HG02588 (cell line): ENCODE measurements around the gene SMYD5.
A peak's percentile ranks its signal among the peaks of the same experiment; 100 is the strongest.

Experiments
- ATAC-seq: cut with Tn5 transposase; IDR thresholded peaks from one replicate; pipeline ENCODE4 v1.9.1; 2021; ENCODE audit warnings: mild to moderate bottlenecking, moderate library complexity; ENCODE audit not compliant: unreplicated experiment

Gene SMYD5

DNA sequence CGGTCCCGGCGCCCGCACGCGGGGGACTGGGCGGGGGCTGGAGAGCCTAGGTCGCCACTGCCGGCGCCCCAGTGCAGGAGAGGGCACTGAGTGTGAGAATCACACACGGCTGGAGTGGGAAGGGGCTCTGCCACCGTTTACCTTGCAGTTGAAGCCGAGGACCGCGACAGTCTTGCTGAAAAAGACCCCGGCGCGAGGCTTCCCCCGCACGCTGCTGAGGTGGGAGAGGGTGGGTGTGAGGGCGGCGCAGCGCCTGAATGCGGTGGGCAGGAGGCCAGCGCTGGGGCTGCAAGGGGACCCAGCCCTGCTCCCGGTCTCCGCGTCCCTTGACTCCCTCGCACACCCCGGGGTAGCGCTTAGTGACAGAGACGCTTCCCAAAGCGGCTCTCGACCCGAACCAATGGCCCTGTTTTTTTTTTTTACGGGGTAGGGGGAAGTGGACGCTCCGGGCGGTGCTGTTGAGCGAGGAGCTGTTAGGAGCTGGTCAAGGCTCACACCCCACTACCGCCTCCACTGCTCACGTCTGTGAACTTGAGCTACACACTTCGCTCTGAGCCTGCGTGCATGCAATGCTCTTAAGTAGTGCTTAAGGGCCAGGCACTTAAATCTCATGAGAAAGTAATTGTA, 10.9 kb upstream of the SMYD5 start:
- no peak for ATAC-seq

DNA sequence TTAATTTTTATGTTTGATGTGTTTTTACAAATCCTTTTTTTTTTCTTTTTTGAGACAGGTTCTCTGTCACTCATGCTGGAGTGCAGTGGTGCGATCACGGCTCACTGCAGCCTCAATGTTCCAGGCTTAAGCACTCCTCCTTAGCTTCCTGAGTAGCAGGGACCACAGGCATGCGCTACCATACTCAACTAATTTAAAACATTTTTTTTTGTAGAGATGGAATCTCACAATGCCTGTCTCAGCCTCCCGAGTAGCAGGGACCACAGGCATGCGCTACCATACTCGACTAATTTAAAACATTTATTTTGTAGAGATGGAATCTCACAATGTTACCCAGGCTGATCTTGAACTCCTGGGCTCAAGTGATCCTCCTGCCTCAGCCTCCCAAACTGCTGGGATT, 8.4 kb upstream of the SMYD5 start:
- ATAC-seq, result no peak

DNA sequence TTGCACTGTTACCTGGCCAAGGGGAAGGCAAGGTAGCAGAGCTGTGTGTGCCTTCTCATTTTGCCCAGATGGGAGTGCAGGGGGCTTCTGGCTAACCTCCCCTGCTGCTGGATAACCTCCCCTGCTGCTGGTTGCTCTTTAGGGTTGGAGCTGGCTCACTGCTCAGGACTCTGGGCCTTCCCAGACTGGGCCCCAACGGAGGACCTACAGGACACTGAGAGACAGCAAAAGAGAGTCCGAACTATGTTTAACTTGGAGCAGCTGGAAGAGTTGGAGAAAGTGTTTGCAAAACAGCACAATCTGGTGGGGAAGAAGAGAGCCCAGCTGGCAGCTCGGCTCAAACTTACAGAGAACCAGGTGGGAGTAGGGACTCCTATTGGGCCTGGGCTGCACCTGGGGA, 5.8 kb upstream of the SMYD5 start:
- ATAC-seq, result no peak

DNA sequence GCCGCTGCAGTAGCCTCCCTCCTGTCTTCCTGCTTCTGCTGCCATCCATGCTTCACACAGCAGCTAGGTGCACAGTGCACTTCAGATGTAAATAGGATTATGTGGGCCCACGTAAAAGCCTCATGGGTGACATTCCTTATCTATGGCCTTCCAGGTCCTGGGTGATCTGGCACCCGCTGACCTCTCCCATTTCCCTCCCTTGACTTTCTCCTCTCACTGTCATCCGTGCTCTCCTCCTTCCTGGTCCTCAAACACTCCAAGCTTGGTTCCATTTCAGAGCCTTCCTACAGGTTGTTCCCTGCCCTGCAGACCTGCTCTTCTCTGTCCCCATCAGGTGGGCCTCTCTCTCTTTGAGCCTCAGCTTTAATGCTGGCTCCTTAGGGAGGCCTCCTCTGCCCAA, 4.0 kb upstream of the SMYD5 start:
- no peak for ATAC-seq

DNA sequence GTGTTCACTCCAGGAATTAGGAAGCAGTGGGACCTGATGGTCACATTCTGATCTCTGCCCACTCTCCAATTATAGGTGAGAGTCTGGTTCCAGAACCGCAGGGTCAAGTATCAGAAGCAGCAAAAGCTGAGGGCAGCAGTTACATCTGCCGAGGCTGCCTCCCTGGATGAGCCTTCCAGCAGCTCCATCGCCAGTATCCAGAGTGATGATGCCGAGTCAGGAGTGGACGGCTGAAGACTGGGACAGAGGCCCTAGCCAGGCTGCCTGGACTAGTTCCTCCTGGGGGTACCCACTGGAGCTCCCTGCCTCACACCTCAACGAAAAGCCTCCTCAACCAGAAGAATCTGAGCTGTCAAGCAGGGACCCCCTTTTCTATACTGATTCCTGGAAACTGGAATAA, 3.3 kb upstream of the SMYD5 start:
- no peak for ATAC-seq

DNA sequence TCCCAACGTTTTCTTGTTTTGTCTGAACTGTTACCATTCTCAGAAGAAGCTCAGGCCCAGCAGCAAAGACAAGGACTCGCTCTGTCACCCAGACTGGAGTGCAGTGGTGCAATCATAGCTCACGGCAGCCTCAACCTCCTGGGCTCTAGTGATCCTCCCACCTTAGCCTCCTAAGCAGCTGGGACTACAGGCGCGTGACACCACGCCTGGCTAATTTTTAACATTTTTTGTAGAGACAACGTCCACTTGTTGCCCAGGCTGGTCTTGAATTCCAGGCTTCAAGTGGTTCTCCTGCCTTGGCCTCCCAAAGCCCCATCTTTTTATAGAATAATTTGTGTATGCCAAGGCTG, 2.0 kb upstream of the SMYD5 start:
- no peak for ATAC-seq

DNA sequence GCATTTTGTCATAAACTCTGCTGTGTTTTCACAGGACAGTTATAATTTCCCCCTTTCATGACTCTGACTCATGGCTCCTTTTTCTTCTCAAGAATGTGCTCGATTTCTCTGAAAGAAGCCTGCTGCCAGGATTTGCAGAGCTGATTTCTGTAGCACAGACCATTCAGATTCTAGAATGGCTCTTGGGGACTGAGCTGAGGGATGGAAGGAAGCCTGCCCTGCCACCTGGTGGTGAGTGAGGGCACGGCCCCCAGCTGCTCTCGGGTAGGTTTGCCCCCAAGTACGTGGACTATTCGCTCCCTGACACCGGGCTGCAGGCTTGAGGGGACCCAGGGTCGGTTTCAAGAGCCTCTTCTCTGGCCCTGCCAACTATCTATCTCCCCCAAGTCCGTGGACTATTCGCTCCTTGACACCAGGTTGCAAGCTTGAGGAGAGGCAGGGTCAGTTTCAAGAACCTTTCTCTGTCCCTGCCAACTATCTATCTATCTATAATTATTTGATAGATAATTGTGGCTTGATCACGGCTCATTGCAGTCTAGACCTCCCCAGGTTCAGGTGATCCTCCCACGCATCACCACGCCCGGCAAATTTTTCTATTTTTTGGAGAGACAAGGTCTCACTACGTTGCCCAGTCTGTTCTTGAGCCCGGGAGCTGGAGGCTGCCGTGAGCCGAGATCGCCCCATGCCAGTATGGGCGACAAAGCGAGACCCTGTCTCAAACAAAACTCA, 1.4 kb upstream of the SMYD5 start:
- peak; percentile 57 for ATAC-seq

DNA sequence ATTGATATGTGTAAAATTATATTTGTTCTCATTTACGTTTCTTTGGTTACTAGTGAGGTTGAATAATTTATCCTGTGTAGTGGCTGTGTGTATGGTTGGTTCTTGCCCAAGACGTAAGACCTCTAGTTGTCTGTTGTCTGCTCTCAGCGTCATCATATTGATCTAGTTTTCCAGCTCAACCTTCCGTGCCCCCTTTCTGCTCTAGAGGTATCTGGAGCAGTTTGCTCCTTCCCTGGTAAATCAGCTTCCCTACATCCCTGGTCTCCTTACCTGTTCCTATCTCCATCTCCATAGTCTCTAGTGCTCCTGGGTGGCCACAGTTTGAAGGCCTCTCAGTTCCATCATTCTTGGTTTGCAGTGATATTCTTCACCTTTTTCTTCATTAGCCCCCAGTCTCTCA, 1.2 kb downstream of the SMYD5 start:
- ATAC-seq, result no peak

DNA sequence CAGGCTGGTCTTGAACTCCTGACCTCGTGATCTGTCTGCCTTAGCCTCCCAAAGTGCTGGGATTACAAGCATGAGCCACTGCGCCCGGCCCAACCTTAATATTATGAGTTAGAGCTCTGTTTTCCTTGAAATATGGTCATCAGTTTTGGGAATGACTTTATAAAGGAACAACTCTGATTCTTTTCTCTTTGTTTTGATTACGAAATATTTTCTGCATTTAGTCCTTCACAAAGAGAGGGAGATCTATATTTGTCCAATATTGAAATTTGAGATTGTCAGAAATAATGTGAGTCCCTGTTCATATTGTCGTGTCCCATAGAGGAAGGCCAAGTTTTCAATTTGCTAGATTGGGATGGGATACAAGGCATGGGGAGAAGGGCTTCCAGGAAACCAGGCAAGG, 3.1 kb downstream of the SMYD5 start:
- no peak for ATAC-seq

DNA sequence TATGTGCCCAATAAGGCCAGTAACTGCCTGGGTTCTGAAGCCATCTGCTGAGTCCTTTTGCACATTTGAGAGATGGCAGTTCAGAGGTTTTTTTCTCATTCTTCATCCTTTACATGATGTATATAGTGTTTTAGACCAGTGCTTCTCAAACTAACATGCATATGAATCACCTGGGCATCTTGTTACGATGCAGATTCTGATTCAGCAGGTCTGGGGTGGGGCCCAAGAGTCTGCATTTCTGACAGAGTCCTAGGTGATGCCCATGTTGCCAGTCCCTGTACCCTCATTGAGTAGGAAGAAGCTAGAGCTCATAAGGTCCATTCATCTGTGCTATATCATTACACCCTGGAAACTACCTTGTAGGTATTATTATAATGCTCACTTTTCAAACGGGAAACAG, 3.8 kb downstream of the SMYD5 start:
- no peak for ATAC-seq

DNA sequence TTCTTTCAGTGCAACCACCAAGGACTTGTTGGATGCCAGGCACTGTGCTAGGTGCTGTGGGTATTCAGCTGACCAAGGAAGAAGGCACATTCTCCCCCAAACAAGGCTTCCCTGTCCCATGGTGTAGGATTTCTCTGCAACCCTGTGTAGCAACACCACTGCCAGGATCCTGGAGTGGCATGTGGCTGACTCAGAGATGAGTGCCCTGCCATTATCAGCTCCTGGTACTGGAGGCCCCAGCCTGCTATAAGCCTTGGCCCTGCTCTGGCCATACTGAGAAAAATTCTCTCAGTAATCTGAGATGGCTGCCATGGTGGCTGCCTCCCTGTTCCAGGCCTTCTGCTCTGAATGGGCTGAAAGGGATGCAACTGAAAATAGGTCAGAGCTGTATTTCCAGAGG, 4.3 kb downstream of the SMYD5 start:
- no peak for ATAC-seq

DNA sequence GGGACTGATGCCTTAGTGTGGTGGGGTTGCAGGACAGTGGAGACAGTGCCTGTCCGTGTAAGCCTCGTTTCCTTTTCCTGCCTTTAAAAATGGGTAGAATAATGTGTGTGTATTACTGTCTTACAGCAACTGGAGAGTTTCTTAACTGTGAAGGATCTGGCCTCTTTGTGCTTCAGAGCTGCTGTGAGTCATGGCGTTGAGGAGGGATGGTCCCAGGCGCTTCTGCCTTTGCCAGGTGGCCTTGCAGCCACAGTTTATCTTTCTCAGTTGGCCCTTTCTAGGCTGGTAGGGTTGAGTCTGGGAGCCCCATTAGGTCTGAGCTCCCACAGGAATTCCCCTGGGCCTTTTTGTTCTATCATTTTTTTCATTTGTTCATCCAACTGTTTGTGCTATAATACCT, 9.8 kb downstream of the SMYD5 start:
- no peak for ATAC-seq

DNA sequence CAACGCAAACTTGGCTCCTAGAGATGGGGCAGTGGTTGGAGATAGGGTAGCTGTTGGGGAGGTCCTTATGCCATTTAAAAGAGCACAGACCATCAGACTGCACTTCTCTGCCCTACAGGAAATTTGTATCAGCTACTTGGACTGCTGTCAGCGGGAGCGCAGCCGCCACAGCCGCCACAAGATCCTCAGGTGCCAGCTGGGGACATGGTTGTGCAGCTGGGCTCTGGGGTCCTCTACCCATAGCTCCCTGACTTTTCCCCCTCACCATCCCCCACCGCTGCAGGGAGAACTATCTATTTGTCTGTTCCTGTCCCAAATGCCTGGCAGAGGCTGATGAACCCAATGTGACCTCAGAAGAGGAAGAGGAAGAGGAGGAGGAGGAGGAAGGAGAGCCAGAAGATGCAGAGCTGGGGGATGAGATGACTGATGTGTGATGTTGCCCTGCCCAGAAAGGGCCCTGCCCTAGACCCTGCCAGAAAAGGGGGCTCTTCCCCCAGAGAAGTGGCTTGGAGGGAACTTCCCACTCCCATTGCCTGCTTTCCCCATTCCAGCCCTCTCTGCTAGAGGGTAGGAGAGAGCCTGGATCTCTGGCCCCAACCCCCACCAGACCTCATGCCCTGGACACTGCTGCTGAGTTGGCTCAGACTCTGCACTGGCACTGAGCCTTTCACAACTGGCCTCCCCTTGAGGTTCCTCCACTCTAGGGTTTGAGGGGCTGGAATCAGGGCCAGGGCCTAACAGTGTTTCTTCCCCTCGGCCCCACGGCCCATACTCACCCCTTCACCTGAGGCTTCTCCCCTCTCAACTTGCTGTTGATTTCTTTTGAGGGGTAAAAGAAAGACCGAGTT, 11.7 kb downstream of the SMYD5 start:
- ATAC-seq, result no peak

DNA sequence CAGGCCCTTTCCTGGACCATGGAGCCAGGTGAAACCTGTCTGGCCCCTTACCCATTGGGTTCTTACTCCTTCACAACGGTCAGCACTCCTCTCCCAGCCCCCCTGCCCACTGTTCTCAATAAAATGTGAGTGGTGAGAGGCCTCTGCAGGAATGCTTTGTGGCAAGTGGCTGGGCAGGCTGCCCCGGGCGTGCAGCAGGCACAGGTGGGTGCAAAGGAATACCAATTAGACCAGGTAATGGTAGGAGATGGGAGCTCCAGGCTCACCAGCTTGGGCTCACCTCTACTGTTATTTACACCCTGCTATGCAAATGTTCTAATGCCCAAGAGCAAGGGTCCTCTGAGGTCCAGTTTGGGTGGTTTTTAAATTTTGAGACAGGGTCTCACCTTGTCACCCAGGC, 13.0 kb downstream of the SMYD5 start:
- ATAC-seq, result no peak

DNA sequence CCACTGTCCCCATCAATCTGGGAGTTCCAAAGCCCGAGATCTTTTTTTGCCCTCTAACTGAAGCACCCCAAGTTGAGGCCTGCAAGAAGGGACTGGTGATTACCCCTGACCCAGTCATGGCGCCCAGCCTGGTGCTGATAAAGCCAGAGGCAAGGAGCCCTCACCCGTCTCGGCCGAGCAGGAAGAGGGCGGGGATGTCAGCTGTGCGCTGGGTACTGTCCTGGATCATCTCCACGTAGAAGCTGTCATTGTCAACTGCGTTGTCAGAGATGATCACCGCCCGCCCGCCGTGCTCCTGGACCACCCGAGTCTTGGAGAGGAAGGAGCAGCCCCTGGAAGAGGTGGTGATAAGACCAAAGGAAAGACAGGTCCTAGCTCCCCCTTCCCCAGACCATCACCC, 14.6 kb downstream of the SMYD5 start:
- no peak for ATAC-seq

DNA sequence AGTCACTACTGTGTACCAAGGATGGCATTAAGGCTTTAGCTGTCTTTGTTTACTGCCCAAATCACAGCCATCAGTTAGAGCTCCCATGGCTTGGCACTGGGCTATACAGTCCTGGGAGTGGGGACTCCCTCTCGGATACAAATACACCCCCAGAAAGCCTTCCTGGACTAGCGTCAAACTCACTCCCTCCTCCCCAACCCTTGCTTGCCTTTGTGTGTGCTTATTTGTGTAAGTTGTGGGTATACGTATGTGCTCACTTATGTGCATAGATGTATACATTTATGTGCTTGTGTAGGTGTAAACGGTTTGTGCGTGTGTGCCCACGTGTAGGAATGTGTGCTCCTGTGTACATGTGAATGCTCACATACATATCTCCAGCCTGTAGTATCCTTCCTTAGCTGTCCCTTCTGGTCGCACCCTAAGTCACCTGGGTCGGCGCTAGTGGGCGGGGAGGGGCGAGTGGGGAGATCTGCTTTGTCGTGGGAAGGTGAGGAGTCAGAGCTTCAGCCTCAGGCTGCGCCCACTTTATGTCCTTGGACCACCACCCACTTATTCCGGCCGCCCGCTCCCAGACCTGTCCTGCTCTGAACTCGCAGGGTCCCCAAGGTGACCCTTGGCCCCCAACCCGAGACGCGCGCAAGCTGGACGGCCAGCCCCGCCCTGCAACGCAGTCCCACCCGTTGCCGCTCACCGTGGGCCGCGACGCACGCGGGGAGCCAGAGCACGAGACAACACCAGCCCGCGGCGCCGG, 18.5 kb downstream of the SMYD5 start:
- ATAC-seq, result peak; percentile 3

DNA sequence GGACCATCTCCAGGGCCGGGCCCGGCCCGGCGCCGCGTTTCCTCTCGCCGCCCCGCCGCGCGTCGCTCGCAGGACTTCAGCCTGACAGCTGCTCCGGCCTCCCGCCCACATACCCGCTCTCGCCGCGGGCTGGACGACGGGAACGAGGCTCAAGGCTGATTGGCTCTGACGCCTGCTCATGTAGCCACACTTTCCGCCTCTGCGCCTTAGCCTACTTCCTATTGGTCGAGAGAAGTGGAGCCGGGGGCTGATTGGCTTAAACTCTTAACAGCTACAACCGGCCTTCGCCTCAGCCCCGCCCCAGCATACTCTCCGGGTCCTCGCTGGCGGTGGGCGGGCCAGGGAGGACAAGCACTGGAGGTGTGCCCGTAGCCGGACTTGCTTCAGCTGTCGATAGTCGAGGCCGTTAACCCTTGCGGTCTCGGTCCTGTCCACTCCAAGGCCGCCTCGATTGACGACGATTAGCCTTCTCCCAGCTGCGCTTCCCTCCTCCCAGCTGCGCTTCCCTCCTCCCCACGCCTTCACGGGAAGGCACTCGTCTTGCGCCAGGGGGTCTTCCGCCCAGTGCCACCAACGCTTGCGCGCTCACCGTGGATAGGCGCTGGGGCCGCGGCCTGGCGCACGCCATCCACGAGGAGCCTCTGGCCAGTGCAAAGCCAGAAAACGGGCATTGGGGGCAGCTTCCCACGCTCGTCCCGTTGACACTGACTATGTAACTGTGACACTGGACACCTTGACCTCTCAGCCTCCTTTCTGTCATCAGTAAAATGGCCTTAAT, 19.3 kb downstream of the SMYD5 start, which contains the start of gene PRADC1:
Gene PRADC1, minus strand, starts transcription at position 86 of the 778 bp plus-strand sequence. Its CDS starts 79 bp downstream, at position 7.
- peak; percentile 91 for ATAC-seq

DNA sequence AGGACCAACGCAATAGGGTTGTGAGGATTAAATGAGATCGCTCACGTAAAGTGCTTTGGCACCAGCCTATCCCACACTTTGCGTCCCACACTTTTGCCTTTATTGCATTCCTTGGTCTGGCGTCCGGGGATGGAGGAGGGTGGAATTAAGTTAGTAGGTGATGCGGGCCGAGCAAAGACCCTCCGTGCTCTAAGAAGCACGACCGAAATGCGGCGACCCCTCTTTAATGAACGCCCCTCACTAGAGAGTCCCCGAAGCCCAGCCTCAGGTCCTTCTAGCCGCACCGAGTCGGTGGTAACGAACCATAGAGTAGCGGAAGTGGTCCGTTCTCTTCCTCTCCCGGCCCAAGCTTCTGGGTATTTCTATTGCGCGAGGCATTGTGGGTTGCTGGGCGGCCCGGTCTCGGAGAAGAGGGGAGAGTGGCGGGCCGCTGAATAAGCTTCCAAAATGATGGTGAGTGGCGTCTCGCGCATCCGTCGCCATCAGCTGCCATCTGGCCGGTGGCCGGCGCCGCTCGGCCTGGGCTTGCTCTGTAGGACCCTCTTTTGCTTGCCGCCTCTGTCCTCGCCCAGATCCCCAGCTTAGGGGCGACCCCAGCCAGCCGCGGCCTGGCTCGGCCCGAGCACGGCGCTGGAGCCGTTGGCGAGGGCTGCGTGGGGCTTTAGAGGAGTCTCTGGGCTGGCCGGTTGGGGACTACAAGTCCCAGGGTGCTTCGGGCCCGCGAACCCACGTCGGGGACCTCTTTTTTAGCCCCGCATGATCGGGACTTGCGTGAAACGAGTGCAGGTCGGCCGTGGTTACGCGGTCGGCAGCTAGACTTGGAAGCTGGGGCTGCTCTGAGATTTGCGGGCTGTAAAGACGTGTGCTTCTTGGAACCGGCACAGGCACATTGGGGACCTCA, 20.1 kb downstream of the SMYD5 start, which contains the start of gene CCT7:
Gene CCT7, plus strand, starts transcription at position 377 of the 901 bp plus-strand sequence. Its CDS starts 71 bp downstream, at position 448.
- peak; percentile 53 for ATAC-seq

DNA sequence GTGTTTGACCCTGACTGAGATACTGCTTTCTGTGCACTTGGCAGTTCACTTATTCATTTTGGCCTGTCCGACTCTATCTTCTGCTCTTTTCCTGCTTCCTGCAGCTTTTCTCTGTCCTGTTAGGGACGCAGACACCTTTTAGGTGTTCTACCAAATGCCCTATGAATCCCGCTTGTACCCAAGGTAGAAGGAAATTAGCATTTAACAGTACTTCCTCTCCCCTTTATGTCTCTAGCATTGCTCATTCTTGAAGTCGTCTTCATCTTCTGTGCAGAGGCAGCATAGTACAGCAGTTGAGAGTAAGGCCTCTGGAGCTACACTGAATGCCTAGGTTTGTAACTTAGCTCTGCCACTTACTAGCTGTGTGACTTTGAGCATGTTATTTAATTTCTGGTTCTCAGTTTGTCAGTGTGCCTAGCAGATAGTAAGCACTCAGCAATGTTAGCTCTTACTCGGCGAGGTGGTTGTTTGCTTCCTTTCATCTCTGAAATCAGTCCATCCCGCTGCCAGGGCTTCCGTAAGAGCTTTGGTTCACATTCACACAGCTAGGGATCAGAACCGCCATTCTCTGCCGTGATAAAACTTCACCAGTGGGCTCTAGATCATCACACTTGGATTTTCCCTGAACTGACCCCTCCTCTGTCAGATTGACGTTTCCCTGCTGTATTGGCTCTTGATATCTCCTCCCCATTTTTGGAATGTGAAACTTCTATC, 21.4 kb downstream of the SMYD5 start:
- no peak for ATAC-seq
